Right atrium auricular region (tissue), 2 donors: ENCODE measurements around the gene ZNRF2. TPM values are rescaled to one million over a fixed set of nuclear protein-coding genes. Genes with fewer than 3 reads are reported as not detected.
A peak's percentile ranks its signal among the peaks of the same experiment; 100 is the strongest.

ENCODE experiments used
- DNase-seq: peaks from one replicate; pipeline ENCODE4 v3.0.0-alpha.2; 2019; ENCODE audit warnings: low spot score
- H3K27ac ChIP-seq, 2 donors: fragments of 200-600 bp; sonication (generic); 1 replicate in 1 of 2; 2 replicates in 1 of 2; pipeline ENCODE4 v1.5.1; 2016 to 2019
- H3K27me3 ChIP-seq, 2 donors: fragments of 200-600 bp; sonication (generic); one replicate each; pipeline versions ENCODE4 v1.5.1 to v1.6.0; 2017 to 2019
- H3K36me3 ChIP-seq: fragments of 200-600 bp; sonication (generic); one replicate; pipeline ENCODE4 v1.5.1; 2016
- H3K4me1 ChIP-seq, 2 donors: fragments of 200-600 bp; sonication (generic); one replicate each; pipeline versions ENCODE4 v1.5.1 to v1.6.0; 2017 to 2019
- H3K4me3 ChIP-seq, 2 donors: fragments of 200-600 bp; sonication (generic); 1 replicate in 1 of 2; 2 replicates in 1 of 2; pipeline ENCODE4 v1.5.1; 2017 to 2019; ENCODE audit warnings: mild to moderate bottlenecking in 1 of 2, moderate library complexity in 1 of 2
- H3K9me3 ChIP-seq, 2 donors: fragments of 200-600 bp; sonication (generic); one replicate each; pipeline ENCODE4 v1.5.1; 2019
- total RNA-seq, 2 donors: library from RNA; depleted of rRNA; stranded (reverse); fragments of >200 nt; gene quantifications; one replicate each; pipeline ENCODE4 v1.1.0, GENCODE V29; 2016
- TF ChIP-seq, protein P1 (sequence below), 2 donors: fragments of 200-600 bp; sonication (generic); IDR thresholded peaks; one replicate each; pipeline ENCODE4 v1.5.1; 2019; ENCODE audit warnings: antibody characterized with exemption in 2 of 2

Gene ZNRF2
- total RNA-seq, 2 donors from 2014 or later: 7.6 to 9.7 TPM

DNA sequence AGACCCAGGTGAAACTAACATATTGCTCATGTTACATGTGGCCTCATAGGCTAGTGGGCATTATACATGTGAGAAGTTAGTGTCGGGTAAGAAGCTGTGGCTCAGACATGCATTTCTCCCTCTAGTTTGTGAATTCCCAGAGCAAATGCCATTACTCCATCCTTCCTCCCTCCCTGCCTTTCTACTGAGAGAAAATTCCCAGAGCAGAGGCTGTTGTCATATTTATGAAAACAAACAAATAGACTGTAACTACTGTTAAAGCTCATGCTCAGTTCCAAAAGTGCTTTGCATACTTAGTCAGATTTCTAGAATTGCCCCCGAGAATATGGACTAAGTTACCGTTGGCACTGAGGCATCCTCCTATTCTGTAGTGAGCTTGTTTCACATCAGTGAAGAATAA, 29.0 kb downstream of the ZNRF2 start:
- Histone ChIP-seq H3K4me1 (no peaks in the 10 kb centered on the region), H3K9me3 (no peaks in the 10 kb centered on the region), H3K27me3 (no peaks in the 10 kb centered on the region), H3K4me3 (no peak overlapping the region), H3K36me3 (no peaks in the 10 kb centered on the region), H3K27ac (no peak overlapping the region)
- TF ChIP-seq, protein P1, sequence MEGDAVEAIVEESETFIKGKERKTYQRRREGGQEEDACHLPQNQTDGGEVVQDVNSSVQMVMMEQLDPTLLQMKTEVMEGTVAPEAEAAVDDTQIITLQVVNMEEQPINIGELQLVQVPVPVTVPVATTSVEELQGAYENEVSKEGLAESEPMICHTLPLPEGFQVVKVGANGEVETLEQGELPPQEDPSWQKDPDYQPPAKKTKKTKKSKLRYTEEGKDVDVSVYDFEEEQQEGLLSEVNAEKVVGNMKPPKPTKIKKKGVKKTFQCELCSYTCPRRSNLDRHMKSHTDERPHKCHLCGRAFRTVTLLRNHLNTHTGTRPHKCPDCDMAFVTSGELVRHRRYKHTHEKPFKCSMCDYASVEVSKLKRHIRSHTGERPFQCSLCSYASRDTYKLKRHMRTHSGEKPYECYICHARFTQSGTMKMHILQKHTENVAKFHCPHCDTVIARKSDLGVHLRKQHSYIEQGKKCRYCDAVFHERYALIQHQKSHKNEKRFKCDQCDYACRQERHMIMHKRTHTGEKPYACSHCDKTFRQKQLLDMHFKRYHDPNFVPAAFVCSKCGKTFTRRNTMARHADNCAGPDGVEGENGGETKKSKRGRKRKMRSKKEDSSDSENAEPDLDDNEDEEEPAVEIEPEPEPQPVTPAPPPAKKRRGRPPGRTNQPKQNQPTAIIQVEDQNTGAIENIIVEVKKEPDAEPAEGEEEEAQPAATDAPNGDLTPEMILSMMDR (IDR thresholded peaks at IDR 0.05): no peak
- DNase-seq: no peak

DNA sequence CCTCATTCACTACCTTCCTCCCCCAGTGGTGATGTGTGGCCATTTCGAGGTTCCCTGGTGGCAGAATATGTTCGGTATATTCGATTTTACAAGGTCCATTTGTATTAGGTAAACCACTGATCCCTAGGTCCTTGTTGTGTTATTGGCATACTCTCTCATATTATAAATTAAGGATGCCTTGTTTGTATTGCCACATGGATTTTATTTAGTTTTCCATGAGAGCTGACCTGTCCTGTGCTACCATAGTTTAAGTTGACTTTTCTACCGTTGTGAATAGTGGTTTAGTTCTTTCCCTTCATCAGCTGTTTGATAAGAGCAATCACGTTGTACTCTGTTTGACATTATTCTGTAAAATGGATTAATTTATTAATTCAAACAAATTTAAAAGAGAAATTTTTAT, 29.4 kb downstream of the ZNRF2 start:
- Histone ChIP-seq H3K27me3 (no peaks in the 10 kb centered on the region), H3K4me1 (no peaks in the 10 kb centered on the region), H3K9me3 (no peaks in the 10 kb centered on the region), H3K4me3 (no peak overlapping the region), H3K36me3 (no peaks in the 10 kb centered on the region), H3K27ac (no peak overlapping the region)
- no peak for DNase-seq
- TF ChIP-seq, protein P1 (IDR thresholded peaks at IDR 0.05): no peak

- no peak for DNase-seq
- H3K27ac ChIP-seq: no peak overlapping the region
- no peaks in the 10 kb centered on the region for H3K27me3 ChIP-seq
- no peaks in the 10 kb centered on the region for H3K36me3 ChIP-seq
- TF ChIP-seq, protein P1 (IDR thresholded peaks at IDR 0.05): no peak
- H3K4me1 ChIP-seq: no peaks in the 10 kb centered on the region
- H3K9me3 ChIP-seq: no peaks in the 10 kb centered on the region
- no peak overlapping the region for H3K4me3 ChIP-seq
Measured at GRCh38 chr7:30315589-30315988, 31.2 kb downstream of the ZNRF2 start.

DNA sequence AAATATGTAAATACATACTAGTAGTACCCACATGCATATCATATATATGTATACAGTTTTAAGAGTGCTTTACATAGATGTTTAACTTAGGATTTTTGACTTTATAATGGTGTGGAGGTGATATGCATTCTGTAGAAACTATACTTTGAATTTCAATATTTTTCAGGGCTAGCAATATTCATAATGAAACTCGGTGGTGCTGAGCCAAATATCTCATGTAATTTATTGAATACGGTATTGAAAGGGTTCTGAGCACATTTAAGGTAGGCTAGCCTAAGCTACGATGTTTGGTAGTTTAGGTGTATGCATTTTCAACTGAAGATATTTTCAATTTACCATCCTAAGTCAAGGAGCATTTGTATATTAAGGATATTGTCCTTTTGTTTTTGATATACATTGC, 36.0 kb downstream of the ZNRF2 start:
- TF ChIP-seq, protein P1 (IDR thresholded peaks at IDR 0.05): no peak
- H3K27ac ChIP-seq: no peak overlapping the region
- H3K4me3 ChIP-seq: no peak overlapping the region
- DNase-seq: no peak
- no peaks in the 10 kb centered on the region for H3K36me3 ChIP-seq
- H3K9me3 ChIP-seq: no peaks in the 10 kb centered on the region
- H3K27me3 ChIP-seq: no peaks in the 10 kb centered on the region
- peaks cover 0 to 9% of the 10 kb centered on the region in 2 donors for H3K4me1 ChIP-seq

DNA sequence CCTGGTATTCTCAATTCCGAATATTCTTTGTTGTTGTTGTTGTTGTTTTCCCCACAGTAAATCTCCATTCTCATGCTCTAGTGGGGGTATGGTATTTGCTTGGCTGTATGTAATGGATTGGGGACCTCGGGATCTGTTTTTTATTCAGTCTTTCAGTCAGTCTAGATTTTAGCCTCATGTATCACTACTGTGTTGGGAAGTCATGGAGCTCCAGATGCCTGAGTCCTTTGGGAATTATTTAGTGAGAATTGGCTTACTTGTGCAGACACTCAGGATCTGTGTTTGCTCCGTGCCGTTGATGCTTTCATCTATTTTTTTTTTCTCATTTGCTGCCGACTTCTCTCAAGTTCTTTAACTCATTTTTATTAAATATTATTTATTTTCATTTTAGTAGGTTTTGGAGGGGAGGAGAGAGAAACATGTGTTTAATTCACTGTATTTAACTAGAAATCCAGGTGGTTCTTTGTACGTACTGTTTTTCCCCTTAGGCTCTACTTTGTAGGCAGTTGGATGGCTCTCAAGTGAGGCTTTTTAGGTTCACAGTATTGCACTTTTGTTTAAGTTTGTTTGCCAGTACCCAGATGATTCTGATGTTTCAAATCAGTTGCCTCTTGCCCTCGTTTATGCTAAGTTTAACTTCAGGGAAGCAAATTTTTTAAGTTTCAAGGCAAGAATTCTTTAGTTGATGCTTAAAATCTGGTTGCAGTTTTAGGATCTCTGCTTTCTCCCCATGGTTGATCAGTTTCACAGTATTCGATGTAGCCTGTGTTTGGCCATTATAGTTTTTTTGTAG, 36.9 kb downstream of the ZNRF2 start:
- Histone ChIP-seq H3K4me1 (peaks cover 0 to 9% of the 10 kb centered on the region in 2 donors), H3K27me3 (no peaks in the 10 kb centered on the region)

More for the DNA sequence above, 36.9 kb downstream of the ZNRF2 start:
- no peaks in the 10 kb centered on the region for H3K36me3 ChIP-seq
- TF ChIP-seq, protein P1 (IDR thresholded peaks at IDR 0.05): no peak
- H3K4me3 ChIP-seq: peak overlapping the region in 1 of 2 donors; percentile 12
- H3K27ac ChIP-seq: peak overlapping the region in 1 of 2 donors; percentile 30
- DNase-seq: no peak
- no peaks in the 10 kb centered on the region for H3K9me3 ChIP-seq
